Breast epithelium (tissue), 4 donors: ENCODE data around the gene POLG2. TPM values are rescaled to one million over a fixed set of nuclear protein-coding genes. Genes with fewer than 3 reads are reported as not detected.

Experiments used
- DNase-seq, 2 donors: peaks; one replicate each; pipeline ENCODE4 v3.0.0-alpha.2; 2019; ENCODE audit warnings: low spot score in 2 of 2
- H3K27ac ChIP-seq, 2 donors: fragments of 200-600 bp; sonication (generic) in 1 of 2; one replicate each; pipeline ENCODE4 v1.5.1; 2016 to 2019; ENCODE audit warnings: mild to moderate bottlenecking in 1 of 2
- H3K27me3 ChIP-seq, 2 donors: fragments of 200-600 bp; sonication (generic) in 1 of 2; one replicate each; pipeline versions ENCODE4 v1.5.1 to v1.6.0; 2017 to 2019; ENCODE audit warnings: control low read depth in 1 of 2, mild to moderate bottlenecking in 1 of 2
- H3K36me3 ChIP-seq: fragments of 200-600 bp; one replicate; pipeline ENCODE4 v1.5.1; 2019
- H3K4me1 ChIP-seq, 2 donors: fragments of 200-600 bp; sonication (generic); one replicate each; pipeline ENCODE4 v1.5.1; 2016 to 2019; ENCODE audit warnings: control low read depth in 1 of 2
- H3K4me3 ChIP-seq, 3 donors: fragments of 200-600 bp; sonication (generic); 1 replicate in 2 of 3; 2 replicates in 1 of 3; pipeline ENCODE4 v1.5.1; 2016 to 2019; ENCODE audit warnings: mild to moderate bottlenecking in 3 of 3, moderate library complexity in 2 of 3
- H3K9me3 ChIP-seq, 2 donors: fragments of 200-600 bp; sonication (generic) in 1 of 2; one replicate each; pipeline ENCODE4 v1.5.1; 2016 to 2019; ENCODE audit warnings: control low read depth in 1 of 2
- CTCF ChIP-seq, 3 donors: fragments of 450-650 bp; IDR thresholded peaks; one replicate each; pipeline ENCODE4 v1.5.1; 2016 to 2017; ENCODE audit warnings: antibody characterized with exemption in 3 of 3, mild to moderate bottlenecking in 3 of 3, moderate library complexity in 3 of 3
- POLR2A ChIP-seq: fragments of 450-650 bp; IDR thresholded peaks from one replicate; pipeline ENCODE4 v1.6.1; 2016; ENCODE audit warnings: antibody characterized with exemption, mild to moderate bottlenecking, moderate library complexity
- POLR2AphosphoS5 ChIP-seq, 3 donors: sonication (generic); formaldehyde crosslinking; IDR thresholded peaks; one replicate each; pipeline ENCODE4 v1.6.1; 2017; ENCODE audit warnings: antibody characterized with exemption in 3 of 3
- intact Hi-C: fragments of 100-400 bp; cut with DNase I; formaldehyde crosslinking; loops from one replicate; pipeline ENCODE4 v1.15.1; 2023; ENCODE audit warnings: low total_unique reads
- total RNA-seq, 3 donors: library from RNA; depleted of rRNA; stranded (reverse); fragments of >200 nt; gene quantifications; one replicate each; pipeline ENCODE4 v1.1.0, GENCODE V29; 2016

Gene POLG2
- total RNA-seq, 3 donors from 2014 or later, result 3.2 to 18.7 (median 12.8) TPM

GRCh38 chr17:64491034-64491860, 5.6 kb downstream of the POLG2 start:
- Histone ChIP-seq H3K4me1 (peaks cover 0 to 5% of the 10 kb centered on the region in 2 donors), H3K27me3 (no peaks in the 10 kb centered on the region), H3K27ac (no peak overlapping the region), H3K4me3 (no peak overlapping the region), H3K36me3 (no peaks in the 10 kb centered on the region), H3K9me3 (no peaks in the 10 kb centered on the region)
- DNase-seq, result no peak
- intact Hi-C loops, result no loop called here
- TF ChIP-seq POLR2AphosphoS5 (IDR thresholded peaks at IDR 0.05), result no peak
- TF ChIP-seq CTCF (IDR thresholded peaks at IDR 0.05), result peak in 1 of 3 donors; percentile 30
- no peak for TF ChIP-seq POLR2A

- TF ChIP-seq POLR2AphosphoS5 (IDR thresholded peaks at IDR 0.05), result no peak
- TF ChIP-seq CTCF (IDR thresholded peaks at IDR 0.05), result no peak
- no peak for TF ChIP-seq POLR2A
- no peak for DNase-seq
- intact Hi-C loops, result no loop called here
- Histone ChIP-seq H3K27me3 (no peaks in the 10 kb centered on the region), H3K4me3 (no peak overlapping the region), H3K9me3 (no peaks in the 10 kb centered on the region), H3K4me1 (no peaks in the 10 kb centered on the region), H3K27ac (no peak overlapping the region), H3K36me3 (peaks cover 9% of the 10 kb centered on the region)
These were observed 8.6 kb downstream of the POLG2 start for GRCh38 chr17:64488301-64488700.

- H3K4me3 ChIP-seq, result no peak overlapping the region
- no peak for DNase-seq
- H3K27ac ChIP-seq, result no peak overlapping the region
- H3K4me1 ChIP-seq, result no peaks in the 10 kb centered on the region
- H3K9me3 ChIP-seq, result no peaks in the 10 kb centered on the region
- TF ChIP-seq CTCF (IDR thresholded peaks at IDR 0.05) (no peak), POLR2AphosphoS5 (IDR thresholded peaks at IDR 0.05) (no peak), POLR2A (no peak)
- intact Hi-C loops, result no loop called here
- peaks cover 9% of the 10 kb centered on the region for H3K36me3 ChIP-seq
- no peaks in the 10 kb centered on the region for H3K27me3 ChIP-seq
These were observed 12.5 kb downstream of the POLG2 start for GRCh38 chr17:64484380-64484779.

GRCh38 chr17:64480951-64481350, 15.9 kb downstream of the POLG2 start:
- Histone ChIP-seq H3K4me1 (no peaks in the 10 kb centered on the region), H3K36me3 (peaks cover 14% of the 10 kb centered on the region), H3K27me3 (no peaks in the 10 kb centered on the region), H3K4me3 (no peak overlapping the region), H3K27ac (no peak overlapping the region), H3K9me3 (no peaks in the 10 kb centered on the region)
- no peak for DNase-seq
- no peak for TF ChIP-seq CTCF (IDR thresholded peaks at IDR 0.05)
- intact Hi-C loops, result no loop called here

- Histone ChIP-seq H3K27me3 (no peaks in the 10 kb centered on the region), H3K4me1 (no peaks in the 10 kb centered on the region), H3K4me3 (no peak overlapping the region), H3K27ac (no peak overlapping the region), H3K9me3 (no peaks in the 10 kb centered on the region), H3K36me3 (peaks cover 5% of the 10 kb centered on the region)
- intact Hi-C loops, result no loop called here
- no peak for TF ChIP-seq POLR2A
- TF ChIP-seq CTCF (IDR thresholded peaks at IDR 0.05), result no peak
- TF ChIP-seq POLR2AphosphoS5 (IDR thresholded peaks at IDR 0.05), result no peak
- DNase-seq, result no peak
These were observed 19.0 kb downstream of the POLG2 start for GRCh38 chr17:64477849-64478248.
